ENCODE data around the gene PABPN1.
"Not testable (repeated sequence)": the region's sequence is repeated elsewhere in the genome, so short reads cannot be mapped to it uniquely, and the experiment has no call there.

Gene PABPN1

DNA sequence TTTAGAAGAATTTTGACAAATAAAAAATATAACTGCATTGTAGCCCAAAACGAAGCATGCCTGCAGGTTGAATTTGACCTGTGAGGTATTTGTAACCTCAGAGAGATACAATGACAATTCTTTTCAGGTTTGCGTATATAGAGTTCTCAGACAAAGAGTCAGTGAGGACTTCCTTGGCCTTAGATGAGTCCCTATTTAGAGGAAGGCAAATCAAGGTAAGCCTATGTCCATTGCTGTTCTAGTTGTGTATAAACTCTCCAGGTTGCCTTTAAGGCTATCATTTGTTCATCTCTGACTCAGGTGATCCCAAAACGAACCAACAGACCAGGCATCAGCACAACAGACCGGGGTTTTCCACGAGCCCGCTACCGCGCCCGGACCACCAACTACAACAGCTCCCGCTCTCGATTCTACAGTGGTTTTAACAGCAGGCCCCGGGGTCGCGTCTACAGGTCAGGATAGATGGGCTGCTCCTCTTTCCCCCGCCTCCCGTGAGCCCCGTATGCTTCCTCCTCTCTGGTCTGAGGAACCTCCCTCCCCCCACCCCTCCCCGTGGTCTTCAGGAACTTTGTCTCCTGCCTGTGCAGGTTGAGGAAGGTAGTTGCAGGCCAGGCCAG lies 2.7 kb downstream of the PABPN1 start:
- no peak for DNase-seq
- in situ Hi-C loops (cut with MboI; ENCODE audit: low pct_unique_long_range_greater_than_20kb, low sequenced_read_pairs) = no loop called here

DNA sequence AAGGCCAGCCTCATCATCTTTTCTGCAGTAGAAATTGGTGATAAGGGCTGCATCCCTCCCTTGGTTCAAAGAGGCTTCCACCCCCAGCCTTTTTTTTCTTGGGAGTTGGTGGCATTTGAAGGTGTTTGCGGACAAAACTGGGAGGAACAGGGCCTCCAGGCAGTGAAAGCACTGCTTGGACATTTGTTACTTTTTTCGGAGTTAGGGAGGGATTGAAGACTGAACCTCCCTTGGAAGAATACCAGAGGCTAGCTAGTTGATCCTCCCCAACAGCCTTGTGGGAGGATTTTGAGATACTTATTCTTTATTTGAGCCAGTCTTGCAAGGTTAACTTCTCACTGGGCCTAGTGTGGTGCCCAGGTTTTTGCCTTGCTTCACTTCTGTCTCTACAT lies 3.2 kb downstream of the PABPN1 start:
- in situ Hi-C loops (cut with MboI; ENCODE audit: low pct_unique_long_range_greater_than_20kb, low sequenced_read_pairs) = no loop called here
- DNase-seq = no peak

DNA sequence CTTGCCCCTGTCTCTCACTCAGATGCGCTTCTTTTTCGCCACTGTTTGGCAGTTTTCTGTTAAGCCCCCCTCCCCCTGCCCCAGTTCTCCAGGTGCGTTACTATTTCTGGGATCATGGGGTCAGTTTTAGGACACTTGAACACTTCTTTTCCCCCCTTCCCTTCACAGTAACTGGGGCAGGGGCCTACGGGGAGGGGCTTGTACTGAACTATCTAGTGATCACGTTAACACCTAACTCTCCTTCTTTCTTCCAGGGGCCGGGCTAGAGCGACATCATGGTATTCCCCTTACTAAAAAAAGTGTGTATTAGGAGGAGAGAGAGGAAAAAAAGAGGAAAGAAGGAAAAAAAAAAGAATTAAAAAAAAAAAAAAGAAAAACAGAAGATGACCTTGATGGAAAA lies 3.7 kb downstream of the PABPN1 start:
- no peak for DNase-seq
- in situ Hi-C loops (cut with MboI; ENCODE audit: low pct_unique_long_range_greater_than_20kb, low sequenced_read_pairs) = no loop called here

GRCh38 chr14:23325746-23326145 lies 4.5 kb downstream of the PABPN1 start:
- in situ Hi-C loops (cut with MboI; ENCODE audit: low pct_unique_long_range_greater_than_20kb, low sequenced_read_pairs); DNase-seq: not testable (repeated sequence)

GRCh38 chr14:23326491-23327332 lies 5.5 kb downstream of the PABPN1 start:
- DNase-seq = no peak
- in situ Hi-C loops (cut with MboI; ENCODE audit: low pct_unique_long_range_greater_than_20kb, low sequenced_read_pairs) = no loop called here

DNA sequence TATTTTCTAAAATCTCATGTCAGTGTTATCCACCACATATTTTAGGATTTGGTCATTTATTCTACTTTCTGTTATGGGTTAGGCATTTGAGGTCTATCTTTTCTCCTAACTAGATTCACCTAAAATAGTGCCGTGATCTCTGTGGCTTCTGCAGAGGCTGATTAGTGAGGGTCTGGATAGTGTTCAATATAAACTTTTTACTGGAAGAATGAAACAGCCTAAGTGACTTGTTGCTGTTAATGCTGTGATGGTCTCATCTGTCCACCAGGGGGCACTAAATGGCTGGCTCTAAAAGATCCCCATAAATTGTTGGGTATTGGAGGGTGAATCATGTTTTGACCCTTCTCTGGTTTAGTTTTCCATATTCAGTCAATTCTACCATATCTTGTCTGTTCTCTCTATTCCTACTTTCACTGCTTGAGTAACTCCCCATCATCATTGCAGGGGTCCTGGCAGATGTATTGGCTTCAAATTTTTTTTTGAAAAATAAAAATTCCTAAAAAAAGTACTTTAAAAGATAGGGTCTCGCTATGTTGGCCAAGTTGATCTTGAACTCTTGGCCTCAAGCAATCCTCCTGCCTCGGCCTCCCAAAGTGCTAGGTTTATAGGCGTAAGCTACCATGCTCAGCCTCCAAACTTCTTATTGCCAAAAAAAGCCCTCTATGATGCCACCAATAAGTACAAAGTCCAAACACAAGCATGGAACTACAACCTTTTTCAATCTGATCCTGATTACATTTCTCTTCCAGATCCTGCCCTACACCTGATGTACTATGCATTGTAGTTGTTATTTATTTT lies 6.9 kb downstream of the PABPN1 start:
- in situ Hi-C loops (cut with MboI; ENCODE audit: low pct_unique_long_range_greater_than_20kb, low sequenced_read_pairs) = no loop called here
- DNase-seq = peak; percentile 67

- in situ Hi-C loops (cut with MboI; ENCODE audit: low pct_unique_long_range_greater_than_20kb, low sequenced_read_pairs) = no loop called here
- DNase-seq = no peak
Observed at GRCh38 chr14:23335623-23336022, 14.4 kb downstream of the PABPN1 start.

DNA sequence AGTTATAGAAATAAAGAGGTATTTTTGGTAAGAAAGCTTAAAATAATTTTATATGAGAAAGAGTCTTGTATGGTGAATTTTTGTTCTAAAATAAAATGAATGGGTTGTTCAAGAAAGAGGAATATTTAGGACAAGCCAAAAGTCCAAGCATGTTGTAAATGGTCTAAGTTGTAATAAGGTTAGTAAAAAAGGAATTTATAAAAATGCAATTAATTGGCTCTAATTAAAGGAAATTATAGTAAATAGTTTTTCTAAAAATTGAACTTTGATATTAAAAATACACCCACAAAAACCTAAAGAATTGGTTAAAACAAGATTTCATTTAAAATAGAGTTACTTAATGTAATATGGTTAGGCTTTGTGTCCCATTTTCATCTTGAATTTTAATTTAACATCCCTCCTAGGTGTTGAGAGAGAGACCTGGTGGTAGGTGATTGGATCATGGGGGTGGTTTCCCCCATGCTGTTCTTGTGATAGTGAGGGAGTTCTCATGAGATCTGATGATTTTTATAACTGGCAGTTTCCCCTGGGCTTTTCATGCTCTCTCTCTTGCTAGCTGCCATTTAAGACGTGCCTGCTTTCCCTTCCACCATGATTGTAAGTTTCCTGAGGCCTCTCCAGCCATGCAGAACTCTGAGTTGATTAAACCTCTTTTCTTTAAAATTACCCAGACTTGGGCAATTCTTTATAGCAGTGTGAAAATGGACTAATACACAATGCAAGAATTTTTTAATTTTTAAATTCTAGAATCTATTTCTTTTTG lies 18.4 kb downstream of the PABPN1 start:
- in situ Hi-C loops (cut with MboI; ENCODE audit: low pct_unique_long_range_greater_than_20kb, low sequenced_read_pairs) = no loop called here
- no peak for DNase-seq

GRCh38 chr14:23344481-23344880 lies 23.2 kb downstream of the PABPN1 start:
- in situ Hi-C loops (cut with MboI; ENCODE audit: low pct_unique_long_range_greater_than_20kb, low sequenced_read_pairs) = no loop called here

GRCh38 chr14:23345987-23346692 lies 24.9 kb downstream of the PABPN1 start:
- in situ Hi-C loops (cut with MboI; ENCODE audit: low pct_unique_long_range_greater_than_20kb, low sequenced_read_pairs) = no loop called here
- no peak for DNase-seq

More at GRCh38 chr14:23344481-23344880, 23.2 kb downstream of the PABPN1 start:
- no peak for DNase-seq

- DNase-seq = no peak
- in situ Hi-C loops (cut with MboI; ENCODE audit: low pct_unique_long_range_greater_than_20kb, low sequenced_read_pairs) = no loop called here
Observed at GRCh38 chr14:23346693-23347405, 25.6 kb downstream of the PABPN1 start.

GRCh38 chr14:23347406-23348296 lies 26.4 kb downstream of the PABPN1 start:
- in situ Hi-C loops (cut with MboI; ENCODE audit: low pct_unique_long_range_greater_than_20kb, low sequenced_read_pairs) = no loop called here
- no peak for DNase-seq

- no peak for DNase-seq
- in situ Hi-C loops (cut with MboI; ENCODE audit: low pct_unique_long_range_greater_than_20kb, low sequenced_read_pairs) = no loop called here
Observed at GRCh38 chr14:23348297-23348655, 27.0 kb downstream of the PABPN1 start.

DNA sequence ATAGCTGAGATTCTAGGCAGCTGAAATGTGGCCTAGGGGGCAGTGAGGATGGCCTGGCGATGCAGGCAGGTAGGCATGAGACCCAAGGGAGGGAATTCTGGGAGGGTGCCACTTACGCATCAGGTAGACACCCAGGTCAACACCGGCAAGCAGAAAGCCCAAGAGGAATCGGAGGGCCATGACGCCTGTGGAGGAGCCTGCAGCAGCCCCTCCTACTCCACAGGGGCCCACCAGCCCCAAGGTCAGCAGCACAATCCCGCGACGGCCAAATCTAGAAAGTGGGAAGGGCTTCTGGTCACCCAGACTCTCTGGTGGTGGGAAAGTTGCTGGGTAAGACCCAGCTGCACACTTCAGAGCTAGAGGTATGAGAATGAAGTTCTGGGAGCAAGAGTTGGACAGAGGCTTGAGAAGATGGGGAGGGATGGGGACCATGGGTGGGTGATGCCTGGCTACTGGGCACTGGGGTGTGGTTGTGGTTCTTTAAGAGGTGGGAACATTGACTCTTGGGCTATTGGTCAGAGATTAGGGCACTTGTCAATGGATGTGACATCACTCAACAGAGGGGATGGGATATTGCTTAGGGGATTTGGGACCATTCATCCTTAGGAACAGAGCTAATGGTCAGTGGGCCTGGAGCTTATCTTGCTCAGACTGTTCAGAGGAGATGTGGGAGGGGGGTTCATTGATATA lies 28.0 kb downstream of the PABPN1 start:
- no peak for DNase-seq
- in situ Hi-C loops (cut with MboI; ENCODE audit: low pct_unique_long_range_greater_than_20kb, low sequenced_read_pairs) = no loop called here

GRCh38 chr14:23351681-23352505 lies 30.6 kb downstream of the PABPN1 start:
- in situ Hi-C loops (cut with MboI; ENCODE audit: low pct_unique_long_range_greater_than_20kb, low sequenced_read_pairs) = no loop called here
- DNase-seq = no peak

Measured in KBM-7 (cell line).